Stimulated activated CD8-positive, alpha-beta memory T cell treated with anti-CD3 and anti-CD28 coated beads, Interleukin-12 subunit alpha, Interleukin-12 subunit beta, amount 100 ng/mL, for 1 hour (primary cell): ENCODE measurements around the gene PSMG1.
"Not testable (repeated sequence)": the region's sequence is repeated elsewhere in the genome, so short reads cannot be mapped to it uniquely, and the experiment has no call there.

ENCODE experiments used
- DNase-seq: peaks from one replicate; pipeline ENCODE4 v3.0.0-alpha.2; 2020; ENCODE audit warnings: low read depth

PSMG1 gene

GRCh38 chr21:39183272-39184049, at the start of gene PSMG1:
Gene PSMG1 (minus strand): TSS chr21:39183451. CDS start chr21:39183385, 66 bp downstream.
- DNase-seq = peak; percentile 86

DNA sequence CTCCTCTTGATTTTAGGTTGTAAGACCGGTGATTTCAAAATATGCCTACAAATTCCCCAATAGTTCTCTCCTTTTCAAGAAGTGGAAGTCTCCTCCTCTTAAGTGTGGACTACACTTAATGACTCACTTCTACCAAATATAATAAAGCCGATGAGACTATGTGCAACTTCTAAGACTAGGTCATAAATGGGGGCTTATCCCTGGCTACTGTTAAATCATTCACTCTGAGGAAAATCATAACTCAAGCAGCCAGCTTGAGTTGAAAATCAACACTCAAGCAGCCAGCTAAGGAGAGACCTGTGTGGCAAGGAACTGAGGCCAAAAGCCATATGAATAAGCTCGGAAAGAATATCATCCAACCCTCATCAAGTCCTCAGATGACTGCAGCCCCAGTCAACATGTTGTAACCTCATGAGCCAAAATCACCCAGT, 49.6 kb upstream of the PSMG1 start:
- no peak for DNase-seq

DNA sequence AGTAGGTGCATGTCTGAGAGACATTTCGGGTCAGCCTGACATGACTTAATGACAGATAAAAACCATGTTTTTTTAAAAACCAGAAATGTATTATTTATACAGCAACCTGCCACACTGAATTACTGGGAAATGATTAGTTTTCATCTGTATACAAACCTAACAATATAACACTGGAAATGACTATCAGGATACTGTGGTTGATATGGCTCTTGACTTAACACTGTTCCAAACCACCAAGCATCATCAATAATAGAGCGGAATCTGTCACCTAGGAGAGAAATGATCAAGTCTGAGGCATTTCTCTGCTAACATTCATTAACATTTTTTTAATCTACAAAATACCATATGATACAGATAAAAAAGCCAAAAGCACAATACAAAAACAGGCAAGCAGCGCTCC, 41.7 kb upstream of the PSMG1 start:
- no peak for DNase-seq

DNA sequence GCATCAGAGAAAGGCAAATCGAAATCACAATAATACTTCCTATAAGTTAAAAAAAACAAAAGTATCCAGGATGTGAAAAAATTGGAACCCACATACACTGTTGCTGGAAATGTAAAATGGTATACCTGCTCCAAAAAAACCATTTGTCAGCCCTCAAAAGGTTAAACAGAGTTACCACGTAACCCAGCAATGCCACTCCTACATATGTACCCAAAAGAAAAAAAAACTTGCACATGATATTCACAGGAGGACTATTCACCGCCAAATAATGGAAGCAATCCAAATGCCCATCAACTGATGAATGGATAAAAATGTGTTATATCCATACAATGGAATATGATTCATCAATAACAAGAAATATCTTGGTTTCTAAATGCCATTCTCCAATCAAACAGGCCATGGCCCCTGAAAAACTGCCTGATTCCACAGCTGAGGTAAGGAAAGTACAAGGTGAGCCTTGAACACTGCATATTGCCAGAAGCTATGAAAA, 38.8 kb upstream of the PSMG1 start:
- no peak for DNase-seq

DNA sequence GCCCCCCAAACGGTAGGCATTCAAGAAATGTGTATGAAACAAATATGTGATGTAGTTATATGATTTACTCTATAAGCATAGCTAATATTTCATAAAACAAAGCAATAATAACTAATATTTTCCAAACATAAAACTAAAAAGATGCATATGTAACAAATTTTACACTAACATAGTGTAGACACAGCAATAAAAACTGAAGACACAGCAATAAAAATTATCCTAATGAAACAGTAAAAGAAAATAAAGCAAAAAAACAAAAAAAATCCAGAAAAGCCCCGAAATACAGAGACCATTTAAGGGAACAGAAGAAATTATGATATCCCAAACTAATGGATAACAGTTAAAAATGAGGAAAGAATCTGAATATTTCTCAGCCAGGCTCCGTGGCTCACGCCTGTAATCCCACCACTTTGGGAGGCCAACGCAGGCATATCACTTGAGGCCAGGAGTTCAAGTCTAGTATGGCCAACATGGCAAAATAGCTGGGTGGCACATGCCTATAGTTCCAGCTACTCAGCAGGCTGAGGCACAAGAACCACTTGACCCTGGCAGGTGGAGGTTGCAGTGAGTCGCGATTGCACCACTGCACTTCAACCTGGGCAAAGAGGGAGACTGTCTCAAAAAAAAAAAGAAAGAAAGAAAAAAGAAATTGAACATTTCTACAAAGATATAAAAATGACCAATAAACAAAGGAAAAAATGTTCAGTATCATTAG, 38.2 kb upstream of the PSMG1 start:
- DNase-seq = no peak

DNA sequence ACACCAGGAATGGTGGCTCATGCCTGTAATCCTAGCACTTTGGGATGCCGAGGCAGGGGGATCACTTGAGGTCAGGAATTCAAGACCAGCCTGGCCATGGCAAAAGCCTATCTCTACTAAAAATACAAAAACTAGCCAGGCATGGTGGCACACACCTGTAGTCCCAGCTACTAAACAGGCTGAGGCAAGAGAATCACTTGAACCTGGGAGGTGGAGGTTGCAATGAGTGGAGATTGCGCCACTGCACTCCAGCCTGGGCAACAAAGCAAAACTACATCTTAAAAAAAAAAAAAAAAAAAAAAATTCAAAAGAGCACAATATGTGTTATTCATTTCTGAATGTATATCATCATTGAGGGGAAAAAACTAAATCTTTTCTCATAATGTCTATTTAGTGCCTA, 37.6 kb upstream of the PSMG1 start:
- not testable (repeated sequence) for DNase-seq

- DNase-seq = no peak
Measured at GRCh38 chr21:39220150-39220549, 36.9 kb upstream of the PSMG1 start.

GRCh38 chr21:39218082-39218409, 34.8 kb upstream of the PSMG1 start:
- DNase-seq = no peak

DNA sequence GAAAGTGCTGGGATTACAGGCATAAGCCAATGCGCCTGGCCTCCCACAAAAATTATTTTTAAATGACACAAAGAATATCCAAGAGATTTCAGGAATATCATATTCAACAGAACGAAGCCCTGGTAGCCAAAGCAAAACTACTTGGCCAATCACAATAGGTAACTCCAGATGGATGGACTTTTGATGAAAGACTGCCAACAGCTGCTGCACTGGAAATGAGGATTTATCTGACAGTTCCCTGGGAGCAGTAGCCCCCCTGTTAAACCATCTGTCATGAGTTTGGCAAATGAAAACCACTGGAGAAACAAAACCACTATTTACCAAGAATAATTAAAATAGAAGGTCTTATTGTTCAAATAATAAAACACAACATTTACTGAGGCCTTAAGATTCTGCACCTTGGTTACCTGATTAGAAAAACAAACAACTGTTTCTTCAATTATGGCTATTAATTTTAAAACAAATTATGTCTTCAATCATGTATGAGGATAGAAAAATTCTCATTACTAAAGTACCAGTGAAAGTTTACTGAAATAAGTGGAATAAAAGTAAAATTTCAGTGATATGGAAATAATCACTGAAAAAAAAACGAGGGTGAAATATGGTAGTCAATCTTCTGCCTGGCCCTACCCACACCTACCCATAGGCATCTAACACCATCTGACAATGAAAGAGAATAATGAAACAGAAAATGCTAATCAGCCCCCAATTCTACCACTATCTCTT, 34.3 kb upstream of the PSMG1 start:
- DNase-seq = no peak

DNA sequence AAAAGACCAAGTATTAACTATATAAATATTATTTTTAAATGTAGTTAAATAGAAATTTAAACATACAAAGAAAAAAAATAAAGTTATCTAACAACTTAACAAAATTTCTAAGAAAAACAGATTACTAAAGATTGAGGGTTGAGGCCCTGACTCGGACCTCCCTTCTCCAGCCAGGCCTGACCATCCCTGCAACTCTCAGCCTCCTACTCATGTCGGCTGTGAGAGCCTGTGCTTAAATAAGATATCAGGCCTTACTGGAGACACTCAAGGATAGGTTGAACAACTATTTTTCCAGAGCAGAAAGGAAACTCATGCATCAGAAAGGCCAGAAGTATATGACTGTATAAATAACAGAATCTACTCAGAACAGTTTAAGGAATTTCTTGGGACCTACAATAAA, 33.0 kb upstream of the PSMG1 start:
- no peak for DNase-seq

DNA sequence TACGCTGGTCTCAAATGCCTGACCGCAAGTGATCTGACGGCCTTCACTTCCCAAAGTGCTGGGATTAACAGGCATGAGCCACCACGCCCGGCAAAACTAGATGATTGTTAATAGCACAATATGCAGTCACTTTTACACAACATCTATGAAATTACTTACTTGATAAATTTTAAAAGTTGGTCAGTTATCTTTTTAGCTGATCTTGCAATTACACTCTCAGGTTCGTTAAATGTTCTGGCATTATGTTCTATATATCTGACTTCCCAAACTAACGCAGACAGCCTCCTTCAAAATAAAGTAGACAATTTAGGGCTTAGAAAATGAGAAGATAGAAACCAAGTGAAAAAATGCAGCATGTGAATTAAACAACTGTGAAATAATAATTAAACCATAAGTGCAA, 31.8 kb upstream of the PSMG1 start:
- no peak for DNase-seq

- DNase-seq = no peak
Measured at GRCh38 chr21:39209334-39209688, 26.1 kb upstream of the PSMG1 start.

- DNase-seq = no peak
Measured at GRCh38 chr21:39208624-39209333, 25.5 kb upstream of the PSMG1 start.

DNA sequence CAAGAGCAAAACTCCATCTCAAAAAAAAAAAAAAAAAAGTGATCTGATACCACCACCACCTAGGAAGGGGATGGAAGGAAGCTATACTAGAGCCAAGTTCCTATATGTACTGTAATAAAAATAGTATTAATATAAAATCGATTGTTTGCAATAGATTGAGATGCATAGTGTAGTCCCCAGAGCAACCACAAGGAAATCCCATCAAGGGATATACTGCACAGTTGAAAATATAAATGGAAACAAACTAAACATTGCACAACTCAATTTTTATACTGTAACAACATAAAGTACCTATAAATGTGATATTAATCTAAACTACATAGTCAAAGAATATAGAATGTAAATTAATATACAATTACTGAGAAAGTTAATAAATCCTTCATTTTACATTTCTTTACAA, 20.9 kb upstream of the PSMG1 start:
- DNase-seq = no peak

DNA sequence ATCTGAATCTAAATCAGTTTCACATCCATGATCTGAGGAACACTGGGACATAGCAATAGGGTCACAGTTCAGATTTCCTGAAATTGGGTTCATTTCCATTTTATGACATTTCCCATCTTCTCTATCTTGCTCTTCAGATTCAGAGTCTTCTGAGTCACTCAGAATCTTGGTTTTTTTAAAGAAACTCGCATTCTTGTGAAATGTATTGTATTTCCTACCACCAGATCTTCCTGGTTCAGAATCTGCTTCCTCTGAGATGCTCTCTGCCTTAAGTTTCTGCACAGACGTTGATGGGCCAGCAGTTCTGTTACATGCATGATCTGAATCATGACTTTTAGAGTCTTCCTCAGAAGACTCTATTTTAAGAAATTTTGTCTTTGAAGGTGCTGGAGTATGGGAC, 15.5 kb upstream of the PSMG1 start:
- DNase-seq = no peak

DNA sequence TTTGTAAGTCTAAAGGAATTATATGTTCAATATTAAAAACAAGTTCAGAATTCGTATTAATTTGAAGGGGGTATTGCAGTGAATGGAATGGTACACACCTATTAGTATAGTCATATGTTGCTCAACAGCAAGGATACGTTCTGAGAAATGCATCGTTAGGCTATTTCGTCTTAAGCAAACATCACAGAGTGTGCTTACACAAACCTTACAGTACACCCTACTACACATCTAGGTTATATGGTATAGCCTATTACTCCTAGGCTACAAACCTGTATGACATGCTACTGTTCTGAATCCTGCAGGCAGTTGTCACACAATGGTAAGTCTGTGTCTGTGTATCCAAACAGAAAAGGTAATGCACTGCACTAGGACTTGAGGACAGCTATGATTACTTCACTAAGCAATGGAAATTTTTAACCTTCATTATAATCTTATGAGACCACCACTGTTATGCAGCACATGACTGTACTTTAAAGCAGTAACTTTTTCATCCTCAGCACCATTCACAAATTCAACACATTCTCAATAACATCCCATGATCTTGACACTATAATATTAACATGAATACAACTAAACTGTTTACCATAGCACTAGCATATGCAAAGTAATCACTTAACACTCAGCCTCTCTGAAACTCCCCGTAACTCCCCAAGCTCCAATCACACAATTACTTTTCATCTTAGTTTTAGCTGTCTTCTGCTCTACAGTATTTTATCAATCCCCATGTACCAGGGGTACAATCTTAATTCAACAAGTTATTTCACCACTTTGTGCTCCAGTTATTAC, 14.4 kb upstream of the PSMG1 start:
- no peak for DNase-seq

GRCh38 chr21:39196838-39197237, 13.6 kb upstream of the PSMG1 start:
- DNase-seq = no peak

GRCh38 chr21:39196310-39196709, 13.1 kb upstream of the PSMG1 start:
- DNase-seq = no peak

DNA sequence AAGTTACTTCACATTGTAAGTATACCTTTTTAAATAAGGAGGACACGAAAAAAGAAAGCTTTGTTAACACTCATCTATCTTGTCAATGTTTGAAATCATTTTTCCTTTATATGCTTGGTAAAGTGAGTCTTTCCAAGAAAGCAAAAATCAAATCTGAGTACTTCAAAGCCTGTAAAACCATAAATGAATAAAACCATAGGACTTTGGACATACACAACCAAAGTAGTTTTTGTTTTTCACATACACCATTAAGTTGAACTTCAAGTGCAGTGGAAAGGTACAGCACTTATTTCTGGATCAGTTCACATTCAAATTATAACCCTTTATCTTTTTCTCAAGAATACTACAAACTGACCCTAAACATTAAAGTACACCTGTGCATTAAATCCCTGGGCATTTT, 10.1 kb upstream of the PSMG1 start:
- no peak for DNase-seq

DNA sequence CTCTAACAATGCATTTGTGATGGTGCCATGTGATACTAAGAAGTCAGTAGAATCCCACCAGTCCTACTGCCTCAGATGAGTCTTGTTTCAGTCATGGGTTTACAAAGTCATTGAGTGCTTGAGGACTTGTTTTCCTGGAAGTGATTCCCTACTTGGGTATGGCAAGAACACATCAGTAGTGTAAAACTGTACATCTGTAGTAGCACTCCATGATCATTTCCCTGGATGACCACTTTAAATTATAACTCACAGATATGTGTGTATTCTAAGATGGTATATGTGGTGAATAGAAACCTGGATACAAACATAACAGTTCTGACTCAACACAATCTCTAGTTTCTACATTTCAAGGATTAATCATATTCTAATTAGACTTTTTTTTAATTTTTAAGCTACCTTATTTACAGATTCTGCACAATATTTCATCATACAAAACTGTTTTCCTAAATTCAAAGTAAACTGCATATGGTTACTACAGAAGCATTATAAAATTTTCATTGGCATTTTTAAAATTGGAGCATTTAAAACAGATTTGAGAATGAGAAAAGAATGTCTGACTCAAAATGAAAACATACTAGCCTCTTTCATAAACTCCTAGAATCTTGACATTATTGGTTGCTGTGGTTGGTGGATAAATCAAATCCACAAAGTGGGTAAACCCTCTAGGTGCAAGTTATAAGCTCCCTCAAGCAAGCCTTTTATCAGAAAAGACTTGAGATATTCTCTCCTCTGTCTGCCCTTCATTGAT, 6.8 kb upstream of the PSMG1 start:
- no peak for DNase-seq
